Measurements from ENCODE around the gene PRXL2A. TPM values are rescaled to one million over a fixed set of nuclear protein-coding genes. Genes with fewer than 3 reads are reported as not detected.

The PRXL2A gene
- total RNA-seq, 6 experiments from 2014 or later = 0.15 to 0.52 (median 0.28) TPM; not detected in 3

GRCh38 chr10:80410578-80411145, 2.3 kb downstream of the PRXL2A start:
- no peak for TF ChIP-seq CTCF (IDR thresholded peaks at IDR 0.05)
- Mint-ChIP-seq H3K27me3 (ENCODE audit: insufficient read depth) (peaks cover 19% of the 10 kb centered on the region), H3K4me3 (no peak overlapping the region), H3K36me3 (ENCODE audit: low read depth) (peaks cover 5% of the 10 kb centered on the region; the same call in 1 of the 2 replicates), H3K4me1 (ENCODE audit: low read depth) (peaks cover 25% of the 10 kb centered on the region), H3K9me3 (no peaks in the 10 kb centered on the region; the same call in 1 of the 2 replicates), H3K27ac (no peak overlapping the region)
- no peak for DNase-seq

- Mint-ChIP-seq H3K9me3 (no peaks in the 10 kb centered on the region; the same call in 1 of the 2 replicates), H3K4me3 (no peak overlapping the region), H3K36me3 (ENCODE audit: low read depth) (peaks cover 5% of the 10 kb centered on the region; the same call in 1 of the 2 replicates), H3K4me1 (ENCODE audit: low read depth) (peaks cover 25% of the 10 kb centered on the region), H3K27ac (no peak overlapping the region), H3K27me3 (ENCODE audit: insufficient read depth) (peaks cover 19% of the 10 kb centered on the region)
- no peak for DNase-seq
- TF ChIP-seq CTCF (IDR thresholded peaks at IDR 0.05) = no peak
Observed at GRCh38 chr10:80411267-80411668, 2.9 kb downstream of the PRXL2A start.

- Mint-ChIP-seq H3K9me3 (no peaks in the 10 kb centered on the region; the same call in 1 of the 2 replicates), H3K4me1 (ENCODE audit: low read depth) (peaks cover 25% of the 10 kb centered on the region), H3K4me3 (no peak overlapping the region), H3K27me3 (ENCODE audit: insufficient read depth) (peaks cover 23% of the 10 kb centered on the region), H3K27ac (no peak overlapping the region), H3K36me3 (ENCODE audit: low read depth) (peaks cover 5% of the 10 kb centered on the region; the same call in 1 of the 2 replicates)
- no peak for DNase-seq
- TF ChIP-seq CTCF (IDR thresholded peaks at IDR 0.05) = no peak
Observed at GRCh38 chr10:80411681-80412220, 3.4 kb downstream of the PRXL2A start.

GRCh38 chr10:80412486-80412885, 4.1 kb downstream of the PRXL2A start:
- Mint-ChIP-seq H3K4me1 (ENCODE audit: low read depth) (peaks cover 25% of the 10 kb centered on the region), H3K36me3 (ENCODE audit: low read depth) (peaks cover 4% of the 10 kb centered on the region; the same call in 1 of the 2 replicates), H3K27ac (no peak overlapping the region), H3K27me3 (ENCODE audit: insufficient read depth) (peaks cover 21% of the 10 kb centered on the region), H3K9me3 (no peaks in the 10 kb centered on the region; the same call in 1 of the 2 replicates), H3K4me3 (no peak overlapping the region)
- TF ChIP-seq CTCF (IDR thresholded peaks at IDR 0.05) = no peak
- no peak for DNase-seq

- TF ChIP-seq CTCF (IDR thresholded peaks at IDR 0.05) = no peak
- H3K27me3 Mint-ChIP-seq (ENCODE audit: insufficient read depth) = peaks cover 19% of the 10 kb centered on the region
- peaks cover 18% of the 10 kb centered on the region; the same call in 1 of the 2 replicates for H3K4me1 Mint-ChIP-seq (ENCODE audit: low read depth)
- DNase-seq = peak; percentile 48
- no peaks in the 10 kb centered on the region for H3K36me3 Mint-ChIP-seq (ENCODE audit: low read depth)
- H3K9me3 Mint-ChIP-seq = no peaks in the 10 kb centered on the region
- peak overlapping the region; percentile 20; the same call in 1 of the 2 replicates for H3K4me3 Mint-ChIP-seq
- no peak overlapping the region for H3K27ac Mint-ChIP-seq
Observed at GRCh38 chr10:80413271-80413996, 5.1 kb downstream of the PRXL2A start.

Data from HFFc6 (cell line).